Right lobe of liver (tissue), 6 donors: ENCODE data around the gene FAM20C. TPM values are rescaled to one million over a fixed set of nuclear protein-coding genes. Genes with fewer than 3 reads are reported as not detected.
A peak's percentile ranks its signal among the peaks of the same experiment; 100 is the strongest.
"Not testable (repeated sequence)": the region's sequence is repeated elsewhere in the genome, so short reads cannot be mapped to it uniquely, and the experiment has no call there.

Experiments
- ATAC-seq, 4 donors: fragments of 200-7000 bp; cut with Tn5 transposase; one replicate each; pipeline ENCODE4 v1.9.1; 2020; ENCODE audit warnings: mild to moderate bottlenecking in 4 of 4, moderate library complexity in 4 of 4
- DNase-seq, 3 donors: peaks; one replicate each; pipeline ENCODE4 v3.0.0-alpha.2; 2020
- H3K27ac ChIP-seq, 3 donors: fragments of 200-600 bp; one replicate each; pipeline ENCODE4 v1.8.0; 2022
- H3K27me3 ChIP-seq, 2 donors: fragments of 200-600 bp; one replicate each; pipeline ENCODE4 v1.8.0; 2022
- H3K36me3 ChIP-seq, 4 donors: fragments of 200-600 bp; sonication (generic) in 1 of 4; one replicate each; pipeline versions ENCODE4 v1.5.1 to v1.8.0; 2017 to 2022; ENCODE audit warnings: control low read depth in 1 of 4
- H3K4me1 ChIP-seq, 4 donors: fragments of 200-600 bp; sonication (generic) in 1 of 4; one replicate each; pipeline versions ENCODE4 v1.5.1 to v1.8.0; 2017 to 2022; ENCODE audit warnings: control low read depth in 1 of 4
- H3K4me3 ChIP-seq, 3 donors: fragments of 200-600 bp; one replicate each; pipeline ENCODE4 v1.8.0; 2022
- H3K9me3 ChIP-seq, 4 donors: fragments of 200-600 bp; sonication (generic) in 1 of 4; one replicate each; pipeline versions ENCODE4 v1.5.1 to v1.8.0; 2017 to 2022; ENCODE audit warnings: control low read depth in 1 of 4
- POLR2A ChIP-seq: fragments of 450-650 bp; IDR thresholded peaks from one replicate; pipeline ENCODE4 v1.6.1; 2017; ENCODE audit warnings: antibody characterized with exemption, mild to moderate bottlenecking
- WGBS: methylation state at CpG from one replicate; pipeline ENCODE4 v1.1.6; 2018; ENCODE audit warnings: low coverage, low lambda C conversion rate; ENCODE audit not compliant: insufficient coverage; ENCODE audit errors: missing lambda C conversion rate; 5-methylcytosine and 5-hydroxymethylcytosine counted together
- intact Hi-C, 2 donors: fragments of 100-400 bp; cut with DNase I; formaldehyde crosslinking; loops; one replicate each; pipeline versions ENCODE4 v1.11.2 to v1.14.1; 2022
- total RNA-seq, 6 experiments: library from RNA; depleted of rRNA in 2 of 6; stranded (reverse); fragments of >200 nt in 2 of 6; fragmentation: NEBNext Ultra II Directional in 3 of 6; extraction: Animal tissue kit (Norgen Biotek cat#: 25700) in 3 of 6; gene quantifications; one replicate each; pipeline versions ENCODE4 v1.1.0 to v1.2.4, GENCODE V29; 2016 to 2023
- TF ChIP-seq, protein P1 (sequence below), 4 donors: fragments of 200-600 bp in 3 of 4; fragments of 450-650 bp in 1 of 4; IDR thresholded peaks; one replicate each; pipeline versions ENCODE4 v1.5.1 to v1.8.0; 2016 to 2022; ENCODE audit warnings: antibody characterized with exemption in 4 of 4, mild to moderate bottlenecking in 2 of 4
- donor health status: DM: no; HTN: yes; CAD: no.
- donor health status: DM: no; HTN: no; CAD: no.
- donor health status: DM: no; HTN: no; CAD: no.
- donor health status: DM: no; HTN: yes; CAD: no.
- donor health status: DM: no; HTN: yes; CAD: no.

Gene FAM20C
- total RNA-seq, 6 experiments from 2014 or later = 32.1 to 73.8 (median 57.3) TPM

DNA sequence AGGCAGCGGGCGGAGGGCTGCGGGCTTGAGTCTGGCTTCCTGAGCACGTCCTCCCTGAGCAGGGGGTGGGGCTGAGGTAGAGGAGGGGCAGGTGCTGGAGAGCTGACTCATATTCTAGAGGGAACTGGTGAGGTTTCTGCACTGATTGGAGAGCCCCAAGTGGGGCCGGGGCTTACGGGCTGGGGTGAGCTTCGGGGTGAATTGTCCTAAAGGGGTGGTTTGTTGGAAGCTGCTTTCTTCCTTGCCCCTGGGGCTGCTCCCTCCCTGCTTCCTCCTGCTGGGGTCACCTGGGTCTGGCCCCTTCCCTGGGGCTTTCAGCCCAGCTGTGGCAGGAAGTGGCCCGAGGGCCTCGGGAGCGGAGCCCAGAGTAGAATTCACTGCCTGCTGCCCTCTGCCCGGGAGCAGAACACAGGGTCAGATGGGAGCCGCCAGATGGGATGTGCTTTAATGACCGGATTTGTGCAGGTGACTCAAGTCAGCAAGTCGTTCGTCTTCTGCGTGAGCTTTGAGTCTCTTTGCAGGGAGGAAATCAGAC lies 48.6 kb downstream of the FAM20C start:
- DNase-seq = no peak
- peak; percentile 47 to 56 (median 52) for ATAC-seq
- Histone ChIP-seq H3K4me3 (no peak overlapping the region), H3K4me1 (peaks cover 0 to 25% (median 6%) of the 10 kb centered on the region in 4 donors), H3K9me3 (no peaks in the 10 kb centered on the region), H3K27ac (peak overlapping the region in 1 of 3 donors; percentile 14), H3K36me3 (peaks cover 0 to 3% (median under 1%) of the 10 kb centered on the region in 4 donors), H3K27me3 (no peaks in the 10 kb centered on the region)
- no CpG with 5 or more reads among the region's 16 CpGs for WGBS
- intact Hi-C loops = no loop called here
- TF ChIP-seq POLR2A = no peak
- TF ChIP-seq, protein P1, sequence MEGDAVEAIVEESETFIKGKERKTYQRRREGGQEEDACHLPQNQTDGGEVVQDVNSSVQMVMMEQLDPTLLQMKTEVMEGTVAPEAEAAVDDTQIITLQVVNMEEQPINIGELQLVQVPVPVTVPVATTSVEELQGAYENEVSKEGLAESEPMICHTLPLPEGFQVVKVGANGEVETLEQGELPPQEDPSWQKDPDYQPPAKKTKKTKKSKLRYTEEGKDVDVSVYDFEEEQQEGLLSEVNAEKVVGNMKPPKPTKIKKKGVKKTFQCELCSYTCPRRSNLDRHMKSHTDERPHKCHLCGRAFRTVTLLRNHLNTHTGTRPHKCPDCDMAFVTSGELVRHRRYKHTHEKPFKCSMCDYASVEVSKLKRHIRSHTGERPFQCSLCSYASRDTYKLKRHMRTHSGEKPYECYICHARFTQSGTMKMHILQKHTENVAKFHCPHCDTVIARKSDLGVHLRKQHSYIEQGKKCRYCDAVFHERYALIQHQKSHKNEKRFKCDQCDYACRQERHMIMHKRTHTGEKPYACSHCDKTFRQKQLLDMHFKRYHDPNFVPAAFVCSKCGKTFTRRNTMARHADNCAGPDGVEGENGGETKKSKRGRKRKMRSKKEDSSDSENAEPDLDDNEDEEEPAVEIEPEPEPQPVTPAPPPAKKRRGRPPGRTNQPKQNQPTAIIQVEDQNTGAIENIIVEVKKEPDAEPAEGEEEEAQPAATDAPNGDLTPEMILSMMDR (IDR thresholded peaks at IDR 0.05) = no peak

- 81% methylated on average over 6 of the region's 13 CpGs for WGBS
- TF ChIP-seq, protein P1 (IDR thresholded peaks at IDR 0.05) = no peak
- no peak for TF ChIP-seq POLR2A
- ATAC-seq = no peak
Observed at GRCh38 chr7:241513-241912, 49.1 kb downstream of the FAM20C start.

DNA sequence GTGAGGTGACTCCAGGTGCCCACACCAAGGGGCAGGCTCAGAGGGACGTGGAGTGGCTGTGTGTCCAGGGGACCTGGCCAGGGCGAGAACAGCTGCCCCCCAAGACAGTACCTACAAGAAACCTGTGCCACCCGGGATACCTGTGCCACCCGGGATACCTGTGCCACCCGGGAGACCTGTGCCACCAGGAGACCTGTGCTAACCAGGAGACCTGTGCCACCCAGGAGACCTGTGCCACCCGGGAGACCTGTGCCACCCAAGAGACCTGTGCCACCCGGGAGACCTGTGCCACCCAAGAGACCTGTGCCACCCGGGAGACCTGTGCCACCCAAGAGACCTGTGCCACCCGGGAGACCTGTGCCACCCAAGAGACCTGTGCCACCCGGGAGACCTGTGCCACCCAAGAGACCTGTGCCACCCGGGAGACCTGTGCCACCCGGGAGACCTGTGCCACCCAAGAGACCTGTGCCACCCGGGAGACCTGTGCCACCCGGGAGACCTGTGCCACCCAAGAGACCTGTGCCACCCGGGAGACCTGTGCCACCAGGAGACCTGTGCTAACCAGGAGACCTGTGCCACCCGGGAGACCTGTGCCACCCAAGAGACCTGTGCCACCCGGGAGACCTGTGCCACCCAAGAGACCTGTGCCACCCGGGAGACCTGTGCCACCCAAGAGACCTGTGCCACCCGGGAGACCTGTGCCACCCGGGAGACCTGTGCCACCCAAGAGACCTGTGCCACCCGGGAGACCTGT lies 50.6 kb downstream of the FAM20C start:
- H3K9me3 ChIP-seq, ATAC-seq, intact Hi-C loops, H3K4me3 ChIP-seq, H3K27ac ChIP-seq, DNase-seq, H3K27me3 ChIP-seq: not testable (repeated sequence)
- Histone ChIP-seq H3K36me3 (peaks cover 0 to 17% (median 5%) of the 10 kb centered on the region in 4 donors), H3K4me1 (peaks cover 0 to 19% (median 2%) of the 10 kb centered on the region in 4 donors)
- no CpG with 5 or more reads among the region's 21 CpGs for WGBS

More at GRCh38 chr7:241513-241912, 49.1 kb downstream of the FAM20C start:
- Histone ChIP-seq H3K27me3 (no peaks in the 10 kb centered on the region), H3K4me3 (no peak overlapping the region), H3K27ac (peak overlapping the region in 1 of 3 donors; percentile 14), H3K9me3 (no peaks in the 10 kb centered on the region), H3K36me3 (peaks cover 0 to 6% (median 2%) of the 10 kb centered on the region in 4 donors), H3K4me1 (peaks cover 0 to 19% (median 3%) of the 10 kb centered on the region in 4 donors)
- intact Hi-C loops = no loop called here
- no peak for DNase-seq

- H3K27me3 ChIP-seq, ATAC-seq, H3K9me3 ChIP-seq, H3K4me3 ChIP-seq, H3K27ac ChIP-seq, intact Hi-C loops, DNase-seq: not testable (repeated sequence)
- 100% methylated on average over 1 of the region's 10 CpGs for WGBS
- Histone ChIP-seq H3K4me1 (peaks cover 0 to 19% (median 2%) of the 10 kb centered on the region in 4 donors), H3K36me3 (peaks cover 0 to 23% (median 6%) of the 10 kb centered on the region in 4 donors)
Observed at GRCh38 chr7:243580-243978, 51.2 kb downstream of the FAM20C start.

GRCh38 chr7:244974-245373 lies 52.6 kb downstream of the FAM20C start:
- Histone ChIP-seq H3K4me3 (no peak overlapping the region), H3K4me1 (peaks cover 0 to 19% (median 2%) of the 10 kb centered on the region in 4 donors), H3K27ac (peak overlapping the region in 1 of 3 donors; percentile 65), H3K27me3 (no peaks in the 10 kb centered on the region), H3K36me3 (peaks cover 0 to 37% (median 13%) of the 10 kb centered on the region in 4 donors), H3K9me3 (no peaks in the 10 kb centered on the region)
- intact Hi-C loops = no loop called here
- DNase-seq (peak in 1 of 3 donors; percentile 61), ATAC-seq (peak; percentile 2 to 75 (median 42))
- WGBS = 78% methylated on average over 4 of the region's 22 CpGs
- TF ChIP-seq, protein P1 (IDR thresholded peaks at IDR 0.05) = no peak
- TF ChIP-seq POLR2A = no peak
